GM12865 (cell line): ENCODE data around the gene TGFB1.

Experiments used
- DNase-seq: peaks from one replicate; pipeline ENCODE4 v3.0.0; 2010; ENCODE audit warnings: low read depth
- H3K4me3 ChIP-seq: 2 replicates; pipeline ENCODE4 v1.5.1; 2011; ENCODE audit warnings: mild to moderate bottlenecking, low read depth, low read length, control low read depth
- TF ChIP-seq, protein P1 (sequence below): IDR thresholded peaks from 2 replicates; pipeline ENCODE4 v1.5.1; 2011; ENCODE audit warnings: low read length, control low read depth, low read depth, inconsistent platforms; ENCODE audit not compliant: insufficient read depth; ENCODE audit errors: missing control alignments

TGFB1 gene

GRCh38 chr19:41308450-41309179 is 45.1 kb downstream of the TGFB1 start:
- TF ChIP-seq, protein P1, sequence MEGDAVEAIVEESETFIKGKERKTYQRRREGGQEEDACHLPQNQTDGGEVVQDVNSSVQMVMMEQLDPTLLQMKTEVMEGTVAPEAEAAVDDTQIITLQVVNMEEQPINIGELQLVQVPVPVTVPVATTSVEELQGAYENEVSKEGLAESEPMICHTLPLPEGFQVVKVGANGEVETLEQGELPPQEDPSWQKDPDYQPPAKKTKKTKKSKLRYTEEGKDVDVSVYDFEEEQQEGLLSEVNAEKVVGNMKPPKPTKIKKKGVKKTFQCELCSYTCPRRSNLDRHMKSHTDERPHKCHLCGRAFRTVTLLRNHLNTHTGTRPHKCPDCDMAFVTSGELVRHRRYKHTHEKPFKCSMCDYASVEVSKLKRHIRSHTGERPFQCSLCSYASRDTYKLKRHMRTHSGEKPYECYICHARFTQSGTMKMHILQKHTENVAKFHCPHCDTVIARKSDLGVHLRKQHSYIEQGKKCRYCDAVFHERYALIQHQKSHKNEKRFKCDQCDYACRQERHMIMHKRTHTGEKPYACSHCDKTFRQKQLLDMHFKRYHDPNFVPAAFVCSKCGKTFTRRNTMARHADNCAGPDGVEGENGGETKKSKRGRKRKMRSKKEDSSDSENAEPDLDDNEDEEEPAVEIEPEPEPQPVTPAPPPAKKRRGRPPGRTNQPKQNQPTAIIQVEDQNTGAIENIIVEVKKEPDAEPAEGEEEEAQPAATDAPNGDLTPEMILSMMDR = peak; percentile 95
- peak overlapping the region; percentile 80 for H3K4me3 ChIP-seq
- peak; percentile 92 for DNase-seq

DNA sequence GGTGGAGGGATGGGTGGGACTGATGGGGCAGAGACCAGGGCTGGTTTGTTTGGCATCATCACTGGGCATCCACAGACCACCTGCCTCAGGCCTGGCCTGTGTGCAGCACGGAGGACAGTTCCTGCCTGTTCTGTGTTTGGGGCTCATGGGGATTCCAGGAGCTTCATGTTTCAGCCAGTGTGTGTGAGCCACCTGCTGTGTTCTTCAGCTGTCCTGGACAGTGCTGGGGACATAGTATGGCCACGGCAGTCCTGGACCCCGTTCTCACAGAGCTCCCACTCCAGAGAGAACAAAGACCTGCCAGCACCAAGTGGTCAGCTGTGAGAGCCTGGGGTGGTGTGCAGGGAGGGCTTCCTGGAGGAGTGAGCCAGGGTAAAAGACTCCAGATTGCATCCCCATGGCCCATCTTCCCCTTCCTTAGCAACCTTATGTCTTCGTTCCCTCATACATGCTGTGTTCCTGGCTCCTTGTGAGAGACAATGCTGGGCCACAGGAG is 45.7 kb downstream of the TGFB1 start:
- TF ChIP-seq, protein P1 = no peak
- no peak for DNase-seq
- H3K4me3 ChIP-seq = no peak overlapping the region

DNA sequence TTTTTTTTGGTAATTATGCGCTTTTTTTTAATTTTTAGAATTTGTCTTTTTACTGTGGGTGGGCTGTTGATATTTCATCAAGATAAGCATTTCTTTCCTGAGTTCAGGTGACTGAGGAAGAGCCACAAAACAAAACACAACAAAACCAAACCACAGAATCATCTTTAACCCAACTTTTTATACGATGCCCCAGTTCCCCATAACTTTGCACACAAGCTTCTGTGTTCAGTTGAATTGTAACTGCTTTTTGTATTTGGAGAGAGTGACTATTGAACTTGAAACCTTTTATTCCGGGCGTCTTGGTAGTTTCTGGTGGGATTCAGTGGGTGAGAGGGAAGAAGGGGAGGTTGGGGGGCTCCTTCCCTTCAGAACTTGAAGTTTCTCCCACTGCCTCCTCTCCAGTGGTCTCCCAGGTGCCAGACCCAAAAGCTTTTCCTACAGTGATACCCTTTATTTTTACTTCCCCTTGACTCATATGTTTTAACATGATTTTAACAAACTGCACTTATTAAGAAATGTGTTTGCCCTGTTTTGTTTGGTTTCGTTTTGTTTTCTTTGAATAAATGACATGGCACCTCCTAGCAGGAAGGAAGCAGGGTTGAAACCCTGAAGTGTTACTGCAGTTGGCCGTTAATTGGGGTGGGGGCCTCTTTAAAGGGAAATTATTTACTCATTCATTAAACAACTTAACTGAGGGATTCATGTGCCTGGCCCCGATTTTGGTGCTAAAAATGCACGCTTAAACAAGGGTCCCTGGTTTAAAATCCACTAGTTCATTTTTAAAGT is 46.4 kb downstream of the TGFB1 start:
- TF ChIP-seq, protein P1 = no peak
- DNase-seq = no peak
- H3K4me3 ChIP-seq = no peak overlapping the region

- DNase-seq = no peak
- TF ChIP-seq, protein P1 = no peak
Measured at GRCh38 chr19:41305927-41306793, 47.6 kb downstream of the TGFB1 start.

GRCh38 chr19:41304706-41305483 is 48.8 kb downstream of the TGFB1 start:
- H3K4me3 ChIP-seq = no peak overlapping the region
- TF ChIP-seq, protein P1 = no peak
- no peak for DNase-seq

More at GRCh38 chr19:41305927-41306793, 47.6 kb downstream of the TGFB1 start:
- H3K4me3 ChIP-seq = no peak overlapping the region

- TF ChIP-seq, protein P1 = no peak
- DNase-seq = no peak
- H3K4me3 ChIP-seq = no peak overlapping the region
Measured at GRCh38 chr19:41303954-41304353, 49.8 kb downstream of the TGFB1 start.
